Upper lobe of right lung (tissue), 1 donor: ENCODE data around the gene KCNJ2. TPM values are rescaled to one million over a fixed set of nuclear protein-coding genes. Genes with fewer than 3 reads are reported as not detected.

Experiments used
- ATAC-seq: fragments of 200-7000 bp; cut with Tn5 transposase; one replicate; pipeline ENCODE4 v1.9.1; 2020; ENCODE audit warnings: mild to moderate bottlenecking, moderate library complexity
- DNase-seq: peaks from one replicate; pipeline ENCODE4 v3.0.0-alpha.2; 2020
- H3K27ac ChIP-seq: fragments of 200-600 bp; one replicate; pipeline ENCODE4 v1.8.0; 2022
- H3K27me3 ChIP-seq: fragments of 200-600 bp; one replicate; pipeline ENCODE4 v1.8.0; 2022; ENCODE audit warnings: mild to moderate bottlenecking
- H3K36me3 ChIP-seq: fragments of 200-600 bp; one replicate; pipeline ENCODE4 v1.8.0; 2022
- H3K4me1 ChIP-seq: fragments of 200-600 bp; one replicate; pipeline ENCODE4 v1.8.0; 2022
- H3K4me3 ChIP-seq: fragments of 200-600 bp; one replicate; pipeline ENCODE4 v1.8.0; 2022; ENCODE audit warnings: mild to moderate bottlenecking
- H3K9me3 ChIP-seq: fragments of 200-600 bp; one replicate; pipeline ENCODE4 v1.8.0; 2022
- CTCF ChIP-seq: fragments of 200-600 bp; IDR thresholded peaks from one replicate; pipeline ENCODE4 v1.8.0; 2022; ENCODE audit warnings: antibody characterized with exemption
- intact Hi-C: fragments of 100-400 bp; cut with DNase I; formaldehyde crosslinking; loops from one replicate; pipeline ENCODE4 v1.11.0; 2022
- total RNA-seq: library from RNA; stranded (reverse); fragmentation: NEBNext Ultra II Directional; extraction: Animal tissue kit (Norgen Biotek cat#: 25700); gene quantifications from one replicate; pipeline ENCODE4 v1.2.1, GENCODE V29; 2021
- donor health status: DM: no; HTN: yes; CAD: no; lungs with severe emphysema.

The KCNJ2 gene
- total RNA-seq, 1 donor from 2014 or later: 18.1 TPM

GRCh38 chr17:70123193-70123592, 46.1 kb upstream of the KCNJ2 start:
- Histone ChIP-seq H3K27me3 (no peaks in the 10 kb centered on the region), H3K36me3 (no peaks in the 10 kb centered on the region), H3K27ac (no peak overlapping the region), H3K9me3 (no peaks in the 10 kb centered on the region), H3K4me1 (peaks cover 9% of the 10 kb centered on the region), H3K4me3 (no peak overlapping the region)
- peak; percentile 50 for ATAC-seq
- DNase-seq: no peak
- no peak for TF ChIP-seq CTCF
- intact Hi-C loops: no loop called here

GRCh38 chr17:70124723-70125122, 44.6 kb upstream of the KCNJ2 start:
- no peaks in the 10 kb centered on the region for H3K27me3 ChIP-seq
- no peaks in the 10 kb centered on the region for H3K36me3 ChIP-seq
- intact Hi-C loops: no loop called here
- H3K9me3 ChIP-seq: no peaks in the 10 kb centered on the region
- H3K4me1 ChIP-seq: peaks cover 9% of the 10 kb centered on the region
- no peak overlapping the region for H3K4me3 ChIP-seq
- TF ChIP-seq CTCF: no peak
- no peak overlapping the region for H3K27ac ChIP-seq
- ATAC-seq (no peak), DNase-seq (no peak)

- intact Hi-C loops: no loop called here
- Histone ChIP-seq H3K27me3 (no peaks in the 10 kb centered on the region), H3K36me3 (no peaks in the 10 kb centered on the region), H3K4me1 (peaks cover 3% of the 10 kb centered on the region), H3K4me3 (no peak overlapping the region), H3K9me3 (no peaks in the 10 kb centered on the region), H3K27ac (no peak overlapping the region)
- ATAC-seq: no peak
- DNase-seq: no peak
- no peak for TF ChIP-seq CTCF
Observed at GRCh38 chr17:70127221-70127873, 42.0 kb upstream of the KCNJ2 start.

GRCh38 chr17:70128727-70129238, 40.5 kb upstream of the KCNJ2 start:
- no peak for DNase-seq
- Histone ChIP-seq H3K27me3 (no peaks in the 10 kb centered on the region), H3K4me1 (peaks cover under 1% of the 10 kb centered on the region), H3K36me3 (no peaks in the 10 kb centered on the region), H3K27ac (no peak overlapping the region), H3K9me3 (no peaks in the 10 kb centered on the region), H3K4me3 (no peak overlapping the region)
- no peak for TF ChIP-seq CTCF
- ATAC-seq: no peak
- intact Hi-C loops: no loop called here

GRCh38 chr17:70130289-70130688, 39.0 kb upstream of the KCNJ2 start:
- no peaks in the 10 kb centered on the region for H3K27me3 ChIP-seq
- H3K27ac ChIP-seq: no peak overlapping the region
- no peak for ATAC-seq
- intact Hi-C loops: no loop called here
- H3K4me1 ChIP-seq: no peaks in the 10 kb centered on the region
- no peak overlapping the region for H3K4me3 ChIP-seq
- TF ChIP-seq CTCF: no peak
- no peak for DNase-seq
- H3K9me3 ChIP-seq: no peaks in the 10 kb centered on the region
- no peaks in the 10 kb centered on the region for H3K36me3 ChIP-seq
